ENCODE data around the gene AKAP13.

Gene AKAP13

GRCh38 chr15:85793641-85794597 is 413.5 kb downstream of the AKAP13 start (continued):
- TF ChIP-seq ZEB2 (tag by site-specific recombination; IDR thresholded peaks at IDR 0.05) (0 out of 2 replicates have a peak, but pooled peaks have one; percentile 20), ZNF654 (tag by site-specific recombination; IDR thresholded peaks at IDR 0.05; ENCODE audit: low read depth) (no peak), ZNF416 (tag by site-specific recombination; IDR thresholded peaks at IDR 0.05) (no peak), ZNF202 (tag by site-specific recombination; IDR thresholded peaks at IDR 0.05; ENCODE audit: borderline replicate concordance) (no peak), ZNF138 (tag by site-specific recombination; IDR thresholded peaks at IDR 0.05; ENCODE audit: borderline replicate concordance) (no peak), ZNF335 (tag by site-specific recombination; conservative IDR thresholded peaks at IDR 0.05) (peak; percentile 97), ZNF239 (tag by site-specific recombination; IDR thresholded peaks at IDR 0.05) (no peak), ZNF76 (tag by site-specific recombination; IDR thresholded peaks at IDR 0.05; ENCODE audit: borderline replicate concordance, low read depth) (no peak), KLF9 (tag by site-specific recombination; IDR thresholded peaks at IDR 0.05; ENCODE audit: low read depth) (peak; percentile 47), WT1 (tag by site-specific recombination; IDR thresholded peaks at IDR 0.05) (peak; percentile 42; the same call in 1 of the 2 replicates), ZNF555 (tag by site-specific recombination; conservative IDR thresholded peaks at IDR 0.05) (no peak), SCRT2 (tag by site-specific recombination; IDR thresholded peaks at IDR 0.05) (no peak), GLIS2 (tag by site-specific recombination; IDR thresholded peaks at IDR 0.05) (no peak), ZNF624 (tag by site-specific recombination; IDR thresholded peaks at IDR 0.05) (no peak), ZNF223 (tag by site-specific recombination; IDR thresholded peaks at IDR 0.05) (no peak), ZNF747 (tag by site-specific recombination; IDR thresholded peaks at IDR 0.05) (no peak), ZNF292 (tag by site-specific recombination; IDR thresholded peaks at IDR 0.05; ENCODE audit: borderline replicate concordance, low read depth) (no peak), KLF17 (tag by site-specific recombination; IDR thresholded peaks at IDR 0.05) (no peak; the same call in 1 of the 2 replicates), ZNF639 (tag by site-specific recombination; IDR thresholded peaks at IDR 0.05) (no peak), RBAK (tag by site-specific recombination; IDR thresholded peaks at IDR 0.05) (no peak), ZNF629 (tag by site-specific recombination; IDR thresholded peaks at IDR 0.05) (no peak)

- CTCF ChIA-PET, result interaction anchor here (0.6 to 1.3 kb wide), 3 partner anchors 38 to 64 kb away, joined by 3 to 5 read pairs (median 3); no protein-coding TSS in a partner anchor
- Histone ChIP-seq H3K9me3 (ENCODE audit: control insufficient read depth, insufficient read depth, low read depth, low read length) (no peaks in the 10 kb centered on the region), H3K36me3 (ENCODE audit: control insufficient read depth in 2 of 2, insufficient read depth in 1 of 2, low read length in 2 of 2) (no peaks in the 10 kb centered on the region), H3K27ac (ENCODE audit: extremely low read depth, low read depth, low read length) (peak within 1 kb of the TSS; percentile 95), H3K4me3 (ENCODE audit: low read depth, low read length) (peak within 1 kb of the TSS; percentile 72), H3K4me1 (ENCODE audit: control insufficient read depth, insufficient read depth, low read length) (peaks cover 12% of the 10 kb centered on the region)
- POLR2A ChIA-PET, result interaction anchor here (0.6 to 2.4 kb wide), 5 partner anchors 9 to 45 kb away, joined by 3 to 6 read pairs (median 3); no protein-coding TSS in a partner anchor
- TF ChIP-seq GLIS2 (tag by site-specific recombination; IDR thresholded peaks at IDR 0.05) (peak; percentile 54; the same call in 1 of the 2 replicates), HIC1 (tag by site-specific recombination; IDR thresholded peaks at IDR 0.05) (no peak), ZNF692 (tag by site-specific recombination; IDR thresholded peaks at IDR 0.05) (0 out of 2 replicates have a peak, but pooled peaks have one; percentile 14), PBX3 (CRISPR knock-in tag; IDR thresholded peaks at IDR 0.05) (peak; percentile 97; the same call in 1 of the 2 replicates), SP2 (tag by site-specific recombination; IDR thresholded peaks at IDR 0.05) (peak; percentile 89), ZBTB26 (tag by site-specific recombination; optimal IDR thresholded peaks at IDR 0.05) (peak; percentile 68)
Measured at GRCh38 chr15:85794598-85795336, 414.4 kb downstream of the AKAP13 start, which contains the start of gene KLHL25. Gene KLHL25 (minus strand): TSS chr15:85794925. CDS start chr15:85769810, 25,115 bp downstream.

Measured in HEK293 (cell line).